ENCODE data around the gene RXFP1.
"Not testable (repeated sequence)": the region's sequence is repeated elsewhere in the genome, so short reads cannot be mapped to it uniquely, and the experiment has no call there.

Gene RXFP1

DNA sequence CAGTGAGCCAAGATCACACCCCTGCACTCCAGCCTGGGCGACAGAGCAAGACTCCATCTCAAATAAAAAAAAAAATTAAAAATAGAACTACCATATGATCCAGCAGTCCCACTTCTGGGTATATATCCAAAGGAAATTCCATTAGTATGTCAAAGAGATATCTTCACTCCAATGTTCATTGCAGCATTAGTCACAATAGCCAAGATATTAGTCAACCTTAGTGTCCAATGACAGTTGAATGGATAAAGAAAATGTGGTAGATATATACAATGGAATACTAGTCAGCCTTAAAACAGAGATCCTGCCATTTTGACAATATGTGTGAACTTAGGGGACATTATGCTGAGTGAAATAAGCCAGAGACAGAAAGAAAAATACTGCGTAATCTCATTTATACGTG lies 100.6 kb downstream of the RXFP1 start:
- DNase-seq: no peak

DNA sequence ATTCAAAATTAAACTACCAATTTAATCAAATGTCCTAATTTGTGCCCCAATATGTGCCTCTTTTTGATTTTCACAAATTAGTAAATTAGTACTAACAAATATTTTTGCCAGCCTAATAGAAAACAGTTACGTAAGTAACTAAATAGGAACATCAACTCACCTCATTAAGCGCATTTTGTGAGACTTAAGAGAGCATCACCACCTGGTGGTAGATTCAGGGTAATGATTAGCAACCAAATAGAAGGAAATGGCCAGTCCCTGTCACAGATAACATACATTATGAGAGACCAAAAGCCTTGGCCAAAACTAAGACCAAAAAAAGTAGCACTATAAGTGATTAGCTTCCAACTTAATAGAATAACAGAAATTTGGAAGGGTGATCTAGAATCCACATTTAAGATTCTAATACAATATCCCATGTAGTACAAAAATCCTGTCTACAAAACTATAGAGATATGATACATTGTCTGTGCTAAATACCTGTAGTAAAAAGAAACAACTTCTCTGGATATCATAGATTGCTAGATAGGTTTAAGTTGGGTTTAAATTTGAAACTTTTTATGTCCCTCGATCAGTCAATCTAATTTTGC lies 103.3 kb downstream of the RXFP1 start:
- no peak for DNase-seq

GRCh38 chr4:158625544-158625943 lies 103.9 kb downstream of the RXFP1 start:
- DNase-seq: no peak

DNA sequence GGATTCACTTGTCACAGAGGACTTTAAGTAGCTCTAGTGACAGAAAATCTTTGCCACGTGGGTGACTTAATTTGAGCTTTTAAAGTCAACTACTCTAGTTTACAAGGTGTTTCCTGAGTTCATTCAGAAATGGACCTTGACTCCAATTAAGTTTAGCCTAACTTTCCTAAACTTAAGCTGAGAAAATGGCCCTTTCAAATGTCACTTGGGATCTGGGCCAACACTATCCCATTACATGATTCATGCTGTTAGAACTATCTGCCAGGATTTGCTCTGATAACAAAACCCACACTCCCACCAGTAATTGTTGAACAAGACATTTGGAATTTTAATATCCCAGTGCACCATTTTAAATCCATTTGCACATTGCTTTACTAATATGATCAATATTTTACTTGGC lies 109.2 kb downstream of the RXFP1 start:
- DNase-seq: no peak

DNA sequence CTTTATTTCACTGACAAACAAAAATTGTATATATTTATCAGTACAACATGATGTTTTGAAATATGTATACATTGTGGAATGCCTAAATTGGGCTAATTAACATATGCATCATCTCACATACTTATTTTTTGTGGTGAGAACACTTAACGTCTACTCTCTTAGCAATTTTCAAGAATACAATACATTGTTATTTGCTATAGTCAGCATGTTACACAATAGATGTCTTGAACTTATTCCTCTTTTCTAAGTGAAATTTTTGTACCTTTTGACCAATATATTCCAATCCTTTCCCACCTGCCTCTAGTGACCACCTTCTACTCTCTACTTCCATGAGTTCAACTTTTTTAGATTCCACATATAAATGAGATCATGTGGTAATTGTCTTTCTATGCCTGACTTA lies 114.9 kb downstream of the RXFP1 start:
- DNase-seq: no peak

DNA sequence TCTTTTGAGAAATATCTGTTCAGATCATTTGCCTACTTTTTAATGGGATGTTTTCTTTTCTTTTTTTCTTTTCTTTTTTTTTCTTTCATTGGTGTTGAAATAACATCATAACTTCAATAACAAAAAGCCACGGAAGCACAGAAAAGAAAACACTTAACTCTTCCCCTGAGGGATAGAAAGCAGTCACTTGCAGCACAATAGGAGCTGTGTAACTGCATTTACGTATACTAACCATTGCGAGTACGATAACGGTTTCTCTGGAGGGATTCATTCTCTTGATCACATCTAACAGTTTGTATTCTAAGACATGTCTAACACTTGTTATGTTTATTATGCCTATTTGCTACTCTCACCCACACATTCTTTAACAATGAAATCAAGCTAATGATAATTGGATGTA lies 122.7 kb downstream of the RXFP1 start:
- no peak for DNase-seq

DNA sequence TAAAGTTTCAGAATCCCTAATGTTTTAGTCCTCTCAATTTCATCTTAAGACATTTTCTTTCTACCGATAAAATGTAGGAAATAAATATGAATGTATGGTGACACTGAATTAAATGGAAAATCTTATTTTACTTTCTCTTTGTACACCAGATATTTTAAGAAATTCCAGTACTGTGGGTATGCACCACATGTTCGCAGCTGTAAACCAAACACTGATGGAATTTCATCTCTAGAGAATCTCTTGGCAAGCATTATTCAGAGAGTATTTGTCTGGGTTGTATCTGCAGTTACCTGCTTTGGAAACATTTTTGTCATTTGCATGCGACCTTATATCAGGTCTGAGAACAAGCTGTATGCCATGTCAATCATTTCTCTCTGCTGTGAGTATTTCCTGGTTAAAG lies 123.1 kb downstream of the RXFP1 start:
- no peak for DNase-seq

GRCh38 chr4:158649111-158649680 lies 127.5 kb downstream of the RXFP1 start:
- DNase-seq: no peak

DNA sequence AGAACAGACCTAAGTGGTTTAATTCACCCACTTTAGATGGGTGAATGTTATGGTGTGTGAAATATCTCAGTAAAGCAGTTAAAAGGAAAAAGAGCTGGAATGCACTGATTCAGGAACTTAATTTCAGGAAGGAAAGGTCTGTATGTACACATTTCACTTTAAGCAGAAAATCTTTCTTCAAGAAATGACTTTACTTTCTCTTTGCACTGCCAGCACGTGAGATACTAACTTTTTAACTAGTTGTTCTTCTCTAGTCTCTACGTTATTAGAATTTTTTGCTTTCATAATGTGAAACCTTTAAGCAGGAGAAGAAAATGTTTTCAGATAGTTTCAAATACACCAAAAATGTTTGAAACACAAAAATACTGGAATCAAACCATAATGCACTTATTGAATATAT lies 131.2 kb downstream of the RXFP1 start:
- DNase-seq: no peak

- DNase-seq: no peak
Measured at GRCh38 chr4:158656439-158656838, 134.8 kb downstream of the RXFP1 start.

- DNase-seq: no peak
Measured at GRCh38 chr4:158657291-158657690, 135.6 kb downstream of the RXFP1 start.

DNA sequence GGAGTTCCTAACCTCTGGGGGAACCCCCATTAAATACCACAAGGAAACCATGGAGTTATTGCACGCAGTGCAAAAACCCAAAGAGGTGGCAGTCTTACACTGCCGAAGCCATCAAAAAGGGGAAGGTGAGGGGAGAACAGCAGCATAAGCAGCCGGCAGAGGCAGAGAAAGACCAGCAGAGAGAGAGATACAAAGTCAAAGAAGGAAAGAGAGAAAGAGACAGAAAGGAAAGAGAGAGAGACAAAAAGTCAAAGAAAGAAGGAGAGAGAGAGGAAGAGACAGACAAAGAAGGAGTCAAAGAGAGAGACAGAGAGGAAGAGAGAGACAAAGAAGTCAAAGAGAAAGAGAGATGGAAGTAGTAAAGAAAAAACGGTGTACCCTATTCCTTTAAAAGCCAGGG lies 141.6 kb downstream of the RXFP1 start:
- DNase-seq: not testable (repeated sequence)

DNA sequence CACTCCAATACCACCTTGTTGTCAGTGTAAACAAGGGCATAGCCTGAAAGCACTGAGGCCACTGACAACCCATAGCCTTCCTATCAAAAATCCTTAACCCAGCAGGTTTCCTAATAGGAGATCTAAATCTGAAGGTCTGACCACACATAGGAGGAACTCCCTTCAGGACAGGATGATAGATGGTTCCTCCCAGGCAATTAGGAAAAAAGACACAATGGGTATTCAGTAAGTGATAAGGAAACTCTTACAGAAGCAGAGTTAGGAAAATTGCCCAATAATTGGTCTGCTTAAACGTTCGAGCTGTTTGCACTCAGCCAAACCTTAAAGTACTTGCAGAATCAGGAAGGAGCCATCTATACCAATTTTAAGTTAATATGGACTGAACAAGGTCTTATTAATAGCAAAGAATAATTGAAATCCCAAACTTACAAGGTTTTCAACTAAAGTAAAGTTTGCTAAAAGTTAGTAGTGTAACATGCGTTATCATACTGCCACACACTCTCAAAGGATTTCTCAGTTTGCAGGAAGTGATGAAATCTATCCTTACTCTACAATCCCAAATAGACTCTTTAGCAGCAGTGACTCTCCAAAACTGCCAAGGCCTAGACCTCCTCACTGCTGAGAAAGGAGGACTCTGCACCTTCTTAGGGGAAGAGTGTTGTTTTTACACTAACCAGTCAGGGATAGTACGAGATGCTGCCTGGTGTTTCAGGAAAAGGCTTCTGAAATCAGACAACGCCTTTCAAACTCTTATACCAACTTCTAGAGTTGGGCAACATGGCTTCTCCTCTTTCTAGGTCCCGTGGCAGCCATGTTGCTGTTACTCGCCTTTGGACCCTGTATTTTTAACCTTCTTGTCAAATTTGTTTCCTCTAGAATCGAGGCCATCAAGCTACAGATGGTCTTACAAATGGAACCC lies 142.3 kb downstream of the RXFP1 start:
- DNase-seq: peak; percentile 34

DNA sequence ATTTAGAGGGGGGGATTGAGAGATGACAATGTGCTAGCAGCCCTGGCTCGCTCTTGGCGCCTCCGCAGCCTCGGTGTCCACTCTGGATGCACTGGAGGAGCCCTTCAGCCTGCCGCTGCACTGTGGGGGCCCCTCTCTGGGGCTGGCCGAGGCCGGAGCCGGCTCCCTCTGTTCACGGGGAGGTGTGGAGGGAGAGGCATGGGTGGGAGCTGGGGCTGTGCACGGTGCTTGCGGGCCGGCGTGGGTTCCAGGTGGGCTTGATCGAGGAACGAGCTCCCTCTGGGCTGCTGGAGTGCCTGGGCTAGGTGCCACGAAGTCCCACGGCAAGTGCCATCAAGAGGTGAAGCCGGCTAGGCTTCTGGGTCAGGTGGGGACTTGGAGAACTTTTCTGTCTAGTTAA lies 143.1 kb downstream of the RXFP1 start:
- no peak for DNase-seq

GRCh38 chr4:158666892-158667291 lies 145.2 kb downstream of the RXFP1 start:
- DNase-seq: no peak

DNA sequence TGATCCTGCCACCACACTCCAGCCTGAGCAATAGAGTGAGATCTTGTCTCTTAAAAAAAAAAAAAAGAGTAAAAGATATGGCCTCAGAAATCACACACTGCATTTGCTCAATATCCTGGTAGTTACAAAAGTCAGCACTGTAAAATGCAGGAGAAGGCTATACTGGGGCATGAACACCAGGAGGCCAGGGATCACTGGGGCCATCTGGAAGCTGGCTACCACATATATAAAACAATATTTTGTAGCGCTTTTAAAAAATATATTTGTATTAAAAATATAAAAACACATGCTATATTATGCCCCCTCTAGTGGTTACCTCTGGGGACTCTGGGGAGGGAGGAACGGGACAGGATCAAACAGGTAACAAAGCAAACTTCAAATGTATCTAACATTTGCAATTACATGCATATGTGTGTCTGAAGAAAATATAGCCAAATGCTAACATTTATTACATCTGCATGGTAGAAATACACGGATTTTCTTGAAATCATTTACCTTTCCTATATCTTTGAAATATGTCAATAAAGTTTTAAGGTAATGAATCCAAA lies 146.0 kb downstream of the RXFP1 start:
- peak; percentile 26 for DNase-seq

GRCh38 chr4:158669310-158669709 lies 147.6 kb downstream of the RXFP1 start:
- DNase-seq: no peak

DNA sequence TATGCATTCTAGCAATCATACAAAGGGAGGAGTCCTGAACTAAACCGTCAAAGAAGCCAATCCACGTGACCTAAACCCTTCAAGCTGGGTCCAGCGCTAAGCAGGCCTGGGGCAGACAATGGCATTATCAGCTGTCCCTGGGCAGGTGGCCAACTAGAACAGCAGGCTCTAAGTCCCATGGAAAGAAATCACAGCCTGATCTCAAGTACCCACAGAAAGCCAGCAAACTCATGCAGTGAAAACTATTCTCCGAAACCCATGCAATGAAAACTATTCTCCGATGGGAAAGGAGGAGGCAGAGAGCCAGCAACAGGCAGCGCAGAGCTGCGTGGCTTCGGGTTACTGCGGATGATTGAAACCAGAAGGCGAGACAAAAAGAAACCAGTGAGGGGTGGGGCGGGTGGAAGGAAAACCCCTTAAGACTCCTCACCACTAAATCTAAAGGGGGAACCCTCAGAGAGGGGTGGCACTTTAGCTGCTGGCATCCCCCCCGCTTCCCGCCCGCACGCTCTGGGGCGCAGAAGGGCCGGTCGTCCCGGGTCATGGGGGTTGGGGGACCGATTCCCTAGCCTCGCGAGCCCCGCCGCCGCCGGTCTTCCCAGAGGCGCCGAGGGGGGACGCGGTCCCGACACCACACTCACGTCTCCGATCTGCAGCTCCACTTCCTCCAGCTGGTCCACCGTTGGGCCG lies 149.4 kb downstream of the RXFP1 start:
- DNase-seq: no peak

- no peak for DNase-seq
Measured at GRCh38 chr4:158671665-158671914, 149.9 kb downstream of the RXFP1 start, which contains the start of gene C4orf46. C4orf46 (minus strand) TSS chr4:158671887; CDS start chr4:158671801, 86 bp downstream.

- DNase-seq: peak; percentile 97
Measured at GRCh38 chr4:158671915-158672806, 150.5 kb downstream of the RXFP1 start, which contains the start of gene ETFDH. ETFDH (plus strand) TSS chr4:158672296; CDS start chr4:158672457, 161 bp downstream.

DNA sequence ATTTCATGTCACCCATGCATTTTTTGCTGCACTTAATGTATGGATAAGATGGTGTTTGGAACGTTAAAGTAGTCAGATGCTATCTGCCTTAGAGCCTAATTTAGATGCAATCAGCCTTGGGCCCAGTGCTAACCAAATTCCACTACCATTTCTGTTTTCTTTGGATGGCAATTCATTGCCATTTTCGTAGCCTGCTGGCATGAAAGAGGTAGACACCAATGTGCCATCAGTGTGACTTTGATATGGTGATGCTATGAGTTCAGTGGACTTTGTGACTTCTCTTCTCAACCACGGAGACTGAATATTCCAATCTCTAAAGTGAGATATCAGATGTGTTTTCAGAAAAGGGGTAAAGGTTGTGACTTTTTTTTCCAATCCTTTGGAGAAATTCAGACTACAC lies 152.0 kb downstream of the RXFP1 start:
- DNase-seq: no peak

GRCh38 chr4:158676076-158676475 lies 154.4 kb downstream of the RXFP1 start:
- DNase-seq: no peak

Data from SIG-M5 (cell line).